MM.1S (cell line): ENCODE results near the gene CLASP1.

Experiments used
- DNase-seq: peaks from one replicate; pipeline ENCODE4 v3.0.0-alpha.2; 2015
- H2AFZ ChIP-seq: fragments of 300-600 bp; sonication (generic); 2 replicates; pipeline ENCODE4 v1.6.0; 2016; ENCODE audit warnings: antibody characterized with exemption, low read length
- H3F3A ChIP-seq: fragments of 300-600 bp; sonication (generic); 2 replicates; pipeline ENCODE4 v1.6.1; 2016; ENCODE audit warnings: mild to moderate bottlenecking, antibody characterized with exemption, low read length, moderate library complexity, mixed read lengths; ENCODE audit not compliant: insufficient read depth
- H3K27ac ChIP-seq: fragments of 300-600 bp; sonication (generic); 2 replicates; pipeline ENCODE4 v1.5.1; 2016; ENCODE audit warnings: mild to moderate bottlenecking, low read length
- H3K27me3 ChIP-seq: fragments of 300-600 bp; sonication (generic); replicated peaks from 2 replicates; pipeline ENCODE4 v1.6.0; 2016; ENCODE audit warnings: low read length; ENCODE audit not compliant: insufficient read depth
- H3K36me3 ChIP-seq: fragments of 300-600 bp; sonication (generic); replicated peaks from 2 replicates; pipeline ENCODE4 v1.6.1; 2016; ENCODE audit warnings: mild to moderate bottlenecking, low read length, mixed read lengths; ENCODE audit not compliant: insufficient read depth
- H3K4me1 ChIP-seq: fragments of 300-600 bp; sonication (generic); 2 replicates; pipeline ENCODE4 v1.6.1; 2016; ENCODE audit warnings: low read length, mixed read lengths
- H3K4me2 ChIP-seq: fragments of 300-600 bp; sonication (generic); 2 replicates; pipeline ENCODE4 v1.6.0; 2016; ENCODE audit warnings: low read depth, low read length
- H3K4me3 ChIP-seq: fragments of 300-600 bp; sonication (generic); 2 replicates; pipeline ENCODE4 v1.5.1; 2016; ENCODE audit warnings: low read length, mixed read lengths
- H3K79me2 ChIP-seq: fragments of 300-600 bp; sonication (generic); 2 replicates; pipeline ENCODE4 v1.6.1; 2016; ENCODE audit warnings: mixed run types, low read length, mixed read lengths
- H3K9ac ChIP-seq: fragments of 300-600 bp; sonication (generic); 2 replicates; pipeline ENCODE4 v1.6.1; 2016; ENCODE audit warnings: low read length, mixed read lengths
- H3K9me2 ChIP-seq: fragments of 300-600 bp; sonication (generic); replicated peaks from 2 replicates; pipeline ENCODE4 v1.6.1; 2016; ENCODE audit warnings: mild to moderate bottlenecking, low read length, mixed read lengths; ENCODE audit not compliant: insufficient read depth
- H3K9me3 ChIP-seq: fragments of 300-600 bp; sonication (generic); replicated peaks from 2 replicates; pipeline ENCODE4 v1.6.1; 2016; ENCODE audit warnings: mild to moderate bottlenecking, low read length, mixed read lengths; ENCODE audit not compliant: insufficient read depth
- H4K20me1 ChIP-seq: fragments of 300-600 bp; sonication (generic); 2 replicates; pipeline ENCODE4 v1.6.1; 2016; ENCODE audit warnings: mild to moderate bottlenecking, low read length, moderate library complexity, mixed read lengths; ENCODE audit not compliant: insufficient read depth
- CTCF ChIP-seq: fragments of 300-600 bp; sonication (generic); IDR thresholded peaks from 2 replicates; pipeline ENCODE4 v1.5.1; 2016; ENCODE audit warnings: antibody characterized with exemption, low read length, mixed read lengths
- EZH2 ChIP-seq: fragments of 300-600 bp; sonication (generic); optimal IDR thresholded peaks from 2 replicates; pipeline ENCODE3; 2017; ENCODE audit warnings: low read depth, mild to moderate bottlenecking, antibody characterized with exemption, low read length, mixed read lengths
- EZH2phosphoT487 ChIP-seq: fragments of 300-600 bp; sonication (generic); IDR thresholded peaks from 2 replicates; pipeline ENCODE4 v1.6.1; 2018; ENCODE audit warnings: antibody characterized with exemption, low read length

The CLASP1 gene

DNA sequence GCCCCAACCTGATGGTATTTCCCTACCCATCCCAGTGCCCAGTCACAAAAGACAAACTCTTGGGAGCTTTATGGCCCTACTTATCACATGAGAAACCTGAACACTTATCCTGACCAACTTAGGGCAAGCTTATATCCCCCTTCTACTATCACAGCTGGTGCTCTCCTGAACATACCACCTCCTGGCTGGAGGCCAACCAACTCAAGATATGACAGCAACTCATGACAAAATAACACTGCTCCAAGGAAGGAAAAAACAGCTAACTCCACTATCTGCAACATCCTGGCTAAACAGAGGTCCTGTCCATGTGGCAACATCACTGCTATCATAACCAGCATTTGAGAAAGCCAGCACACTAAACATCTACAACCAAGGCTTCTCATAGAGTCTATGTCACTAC, 20.9 kb upstream of the CLASP1 start:
- Histone ChIP-seq H3K9me3 (no peaks in the 10 kb centered on the region), H3K4me1 (no peaks in the 10 kb centered on the region), H3K36me3 (no peaks in the 10 kb centered on the region), H3K4me3 (no peak overlapping the region), H3K9me2 (no peaks in the 10 kb centered on the region), H4K20me1 (no peaks in the 10 kb centered on the region), H3K9ac (no peak overlapping the region), H3K4me2 (no peak overlapping the region), H3K79me2 (no peaks in the 10 kb centered on the region), H2AFZ (no peak overlapping the region), H3K27me3 (no peaks in the 10 kb centered on the region), H3K27ac (no peak overlapping the region), H3F3A (no peaks in the 10 kb centered on the region)
- no peak for DNase-seq
- TF ChIP-seq EZH2 (no peak), EZH2phosphoT487 (no peak), CTCF (no peak)

DNA sequence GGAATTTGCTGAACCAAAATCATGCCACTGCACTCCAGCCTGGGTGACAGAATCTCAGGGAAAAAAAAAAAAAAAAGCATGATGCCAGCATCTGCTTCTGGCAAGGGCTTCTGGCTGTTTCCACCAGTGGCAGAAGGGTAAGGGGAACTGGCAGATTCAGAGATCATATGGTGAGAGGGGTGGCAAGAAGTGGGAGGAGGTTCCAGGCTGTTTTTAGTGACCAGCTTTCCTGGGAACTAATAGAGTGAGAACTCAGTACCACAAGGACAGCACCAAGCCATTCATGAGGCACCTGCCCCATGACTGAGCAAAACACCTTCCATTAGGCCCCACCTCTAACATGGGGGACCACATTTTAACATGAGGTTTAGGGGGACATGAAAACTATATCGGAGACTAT, 18.4 kb upstream of the CLASP1 start:
- H3K4me1 ChIP-seq, result no peaks in the 10 kb centered on the region
- no peaks in the 10 kb centered on the region for H3K79me2 ChIP-seq
- no peak overlapping the region for H3K4me3 ChIP-seq
- no peaks in the 10 kb centered on the region for H3K27me3 ChIP-seq
- no peak overlapping the region for H3K4me2 ChIP-seq
- no peaks in the 10 kb centered on the region for H3F3A ChIP-seq
- no peaks in the 10 kb centered on the region for H3K9me3 ChIP-seq
- H2AFZ ChIP-seq, result no peak overlapping the region
- no peaks in the 10 kb centered on the region for H3K36me3 ChIP-seq
- no peak for DNase-seq
- H3K9me2 ChIP-seq, result no peaks in the 10 kb centered on the region
- no peak overlapping the region for H3K9ac ChIP-seq
- no peak for TF ChIP-seq EZH2
- no peak for TF ChIP-seq CTCF
- TF ChIP-seq EZH2phosphoT487, result no peak
- no peaks in the 10 kb centered on the region for H4K20me1 ChIP-seq
- H3K27ac ChIP-seq, result no peak overlapping the region

GRCh38 chr2:121666042-121666441, 16.8 kb upstream of the CLASP1 start:
- H3K36me3 ChIP-seq, result no peaks in the 10 kb centered on the region
- no peak overlapping the region for H3K27ac ChIP-seq
- H3K4me1 ChIP-seq, result no peaks in the 10 kb centered on the region
- no peak overlapping the region for H3K9ac ChIP-seq
- no peaks in the 10 kb centered on the region for H3K9me3 ChIP-seq
- H3K4me2 ChIP-seq, result no peak overlapping the region
- no peaks in the 10 kb centered on the region for H4K20me1 ChIP-seq
- H3F3A ChIP-seq, result no peaks in the 10 kb centered on the region
- no peaks in the 10 kb centered on the region for H3K9me2 ChIP-seq
- H2AFZ ChIP-seq, result no peak overlapping the region
- TF ChIP-seq EZH2, result no peak
- TF ChIP-seq CTCF, result no peak
- no peak for TF ChIP-seq EZH2phosphoT487
- no peaks in the 10 kb centered on the region for H3K79me2 ChIP-seq
- DNase-seq, result no peak
- no peaks in the 10 kb centered on the region for H3K27me3 ChIP-seq
- no peak overlapping the region for H3K4me3 ChIP-seq

DNA sequence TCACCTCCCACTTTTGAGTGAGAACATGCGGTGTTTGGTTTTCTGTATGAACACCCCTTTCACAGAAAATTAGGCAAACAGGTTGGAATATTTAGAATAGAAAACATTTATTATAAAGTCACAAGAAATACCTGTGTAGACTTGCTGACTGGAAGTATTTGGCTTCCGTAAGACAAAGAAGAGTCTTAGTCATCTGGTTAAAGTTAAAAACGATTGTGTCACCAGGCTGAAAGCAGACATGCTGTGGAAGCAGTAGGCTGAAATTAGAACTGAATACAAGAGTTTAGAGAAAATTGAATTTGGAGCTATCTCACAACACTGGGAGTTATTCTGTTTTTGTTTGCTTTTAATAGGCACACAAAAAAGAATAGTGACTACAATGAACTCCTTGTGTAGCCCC, 16.2 kb upstream of the CLASP1 start:
- Histone ChIP-seq H3K27me3 (no peaks in the 10 kb centered on the region), H2AFZ (no peak overlapping the region), H3K36me3 (no peaks in the 10 kb centered on the region), H3K9me3 (no peaks in the 10 kb centered on the region), H3K4me2 (no peak overlapping the region), H4K20me1 (no peaks in the 10 kb centered on the region), H3K4me1 (no peaks in the 10 kb centered on the region), H3K79me2 (no peaks in the 10 kb centered on the region), H3K9ac (no peak overlapping the region), H3K27ac (no peak overlapping the region), H3K9me2 (no peaks in the 10 kb centered on the region), H3F3A (no peaks in the 10 kb centered on the region), H3K4me3 (no peak overlapping the region)
- TF ChIP-seq EZH2 (no peak), EZH2phosphoT487 (no peak), CTCF (no peak)
- no peak for DNase-seq
